GM12873 (cell line): ENCODE measurements around the gene OMP.

ENCODE experiments used
- CTCF ChIP-seq: IDR thresholded peaks from 2 replicates; pipeline ENCODE4 v1.5.1; 2012; ENCODE audit warnings: low read depth, mild to moderate bottlenecking, moderate library complexity, low read length, control low read depth; ENCODE audit not compliant: insufficient read depth; ENCODE audit errors: missing control alignments

Gene OMP

GRCh38 chr11:77111946-77112345, 9.3 kb downstream of the OMP start:
- TF ChIP-seq CTCF: no peak

GRCh38 chr11:77112641-77113381, 10.2 kb downstream of the OMP start:
- no peak for TF ChIP-seq CTCF

- TF ChIP-seq CTCF: peak; percentile 67
Observed at GRCh38 chr11:77113382-77114088, 10.9 kb downstream of the OMP start.

GRCh38 chr11:77114089-77114463, 11.4 kb downstream of the OMP start:
- no peak for TF ChIP-seq CTCF

- TF ChIP-seq CTCF: peak; percentile 47
Observed at GRCh38 chr11:77115181-77115611, 12.6 kb downstream of the OMP start.

GRCh38 chr11:77115956-77116355, 13.3 kb downstream of the OMP start:
- no peak for TF ChIP-seq CTCF

- TF ChIP-seq CTCF: no peak
Observed at GRCh38 chr11:77117492-77117891, 14.9 kb downstream of the OMP start.
